Sigmoid colon (tissue), 4 donors: ENCODE data around the gene STOX1.

Experiments used
- EP300 ChIP-seq, 4 donors: sonication (generic); formaldehyde crosslinking; IDR thresholded peaks; one replicate each; pipeline ENCODE4 v1.6.1; 2017; ENCODE audit warnings: antibody characterized with exemption in 4 of 4
- POLR2A ChIP-seq, 2 donors: fragments of 450-650 bp; IDR thresholded peaks; one replicate each; pipeline ENCODE4 v1.6.1; 2016; ENCODE audit warnings: antibody characterized with exemption in 2 of 2, mild to moderate bottlenecking in 2 of 2, moderate library complexity in 2 of 2

DNA sequence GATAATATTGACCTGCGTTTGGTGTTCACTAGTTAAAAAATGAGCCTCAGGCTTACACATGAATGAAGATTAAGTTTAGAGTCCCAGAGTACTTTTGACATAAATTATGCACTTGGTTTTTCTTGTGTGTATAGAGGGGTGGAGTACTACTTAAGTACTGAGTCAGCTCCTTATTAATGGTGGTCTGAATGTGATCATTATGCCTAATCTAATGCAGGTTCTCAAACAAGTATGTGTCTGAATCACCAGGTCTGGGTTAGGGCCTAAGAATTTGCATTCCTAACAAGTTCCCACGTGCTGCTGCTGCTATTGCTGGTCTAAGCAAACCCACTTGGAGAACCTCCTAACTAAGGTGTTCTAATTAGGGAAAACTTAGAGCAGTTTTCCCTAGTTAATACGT, 30.7 kb upstream of the STOX1 start:
- TF ChIP-seq EP300 (IDR thresholded peaks at IDR 0.05) (no peak), POLR2A (IDR thresholded peaks at IDR 0.05) (no peak)
